HepG2 (cell line): ENCODE results near the gene TPRN. TPM values are rescaled to one million over a fixed set of nuclear protein-coding genes. Genes with fewer than 3 reads are reported as not detected.
A peak's percentile ranks its signal among the peaks of the same experiment; 100 is the strongest.

Source experiments
- FOXP1 ChIP-seq, 2 experiments: fragments of 450-650 bp in 1 of 2; IDR thresholded peaks; 2 replicates each; pipeline ENCODE4 v1.6.1; 2017 to 2018; ENCODE audit warnings: antibody characterized with exemption in 1 of 2
- JUND ChIP-seq: sonication (generic); formaldehyde crosslinking; IDR thresholded peaks from 2 replicates; pipeline ENCODE4 v1.8.0; 2022; ENCODE audit warnings: mild to moderate bottlenecking, missing genetic modification reagents
- NCOA5 ChIP-seq: sonication (generic); formaldehyde crosslinking; IDR thresholded peaks from 2 replicates; pipeline ENCODE4 v1.4.0; 2020; ENCODE audit warnings: missing genetic modification reagents
- SMAD1 ChIP-seq: sonication (generic); formaldehyde crosslinking; IDR thresholded peaks from 2 replicates; pipeline ENCODE4 v1.4.0; 2020; ENCODE audit warnings: missing genetic modification reagents, low read depth, mild to moderate bottlenecking, borderline replicate concordance
- SP4 ChIP-seq: sonication (generic); formaldehyde crosslinking; IDR thresholded peaks from 2 replicates; pipeline ENCODE4 v1.8.1; 2023; ENCODE audit warnings: mild to moderate bottlenecking, missing genetic modification reagents
- ZNF34 ChIP-seq: sonication (generic); formaldehyde crosslinking; IDR thresholded peaks from 2 replicates; pipeline ENCODE4 v1.4.0; 2020; ENCODE audit warnings: mild to moderate bottlenecking, missing genetic modification reagents, borderline replicate concordance
- ZNF460 ChIP-seq: sonication (generic); formaldehyde crosslinking; IDR thresholded peaks from 2 replicates; pipeline ENCODE4 v1.5.1; 2020; ENCODE audit warnings: missing genetic modification reagents, mild to moderate bottlenecking, borderline replicate concordance
- ZNF567 ChIP-seq: sonication (generic); formaldehyde crosslinking; IDR thresholded peaks from 2 replicates; pipeline ENCODE4 v1.8.1; 2023; ENCODE audit warnings: mild to moderate bottlenecking, missing genetic modification reagents, borderline replicate concordance
- ZNF616 ChIP-seq: sonication (generic); formaldehyde crosslinking; IDR thresholded peaks from 2 replicates; pipeline ENCODE4 v1.5.0; 2020; ENCODE audit warnings: low read depth, mild to moderate bottlenecking, missing genetic modification reagents
- polyA plus RNA-seq, 8 experiments: library from polyadenylated mRNA; depleted of rRNA in 3 of 8; stranded (reverse) in 7 of 8; unstranded in 1 of 8; fragments of >200 nt; fragmentation: Illumina TruSeq in 4 of 8; extraction: Trizol in 4 of 8; gene quantifications; 2 replicates each; pipeline versions ENCODE4 v1.2.1 to v1.2.3, GENCODE V29; 2011 to 2016; ENCODE audit warnings: low read depth in 4 of 8, missing spikeins in 1 of 8, mixed read lengths in 1 of 8; ENCODE audit not compliant: insufficient read depth in 1 of 8
- total RNA-seq, 5 experiments: library from RNA; depleted of rRNA; stranded (reverse); fragments of >200 nt; fragmentation: Illumina TruSeq; extraction: Trizol; gene quantifications; 2 replicates each; pipeline ENCODE4 v1.2.3, GENCODE V29; 2016; ENCODE audit warnings: low read depth in 1 of 5
- TF ChIP-seq, protein P1 (sequence below): sonication (generic); formaldehyde crosslinking; IDR thresholded peaks from 2 replicates; pipeline ENCODE4 v1.4.0; 2020; ENCODE audit warnings: mild to moderate bottlenecking, missing genetic modification reagents
- TF ChIP-seq, protein P2 (sequence below): sonication (generic); formaldehyde crosslinking; IDR thresholded peaks from 2 replicates; pipeline ENCODE4 v1.5.1; 2020; ENCODE audit warnings: missing genetic modification reagents, mild to moderate bottlenecking, borderline replicate concordance
- TF ChIP-seq, protein P3 (sequence below): sonication (generic); formaldehyde crosslinking; IDR thresholded peaks from 2 replicates; pipeline ENCODE4 v1.9.0; 2021; ENCODE audit warnings: missing genetic modification reagents, borderline replicate concordance
- TF ChIP-seq, protein P4 (sequence below): sonication (generic); formaldehyde crosslinking; IDR thresholded peaks from 2 replicates; pipeline ENCODE4 v1.5.0; 2020; ENCODE audit warnings: missing genetic modification reagents, mild to moderate bottlenecking, borderline replicate concordance

The TPRN gene
- total and polyA plus RNA-seq, 2 of the 13 experiments (the other 11 are each of a cell fraction or from before 2014, with no cell fraction given): 10.1 to 19.2 TPM

DNA sequence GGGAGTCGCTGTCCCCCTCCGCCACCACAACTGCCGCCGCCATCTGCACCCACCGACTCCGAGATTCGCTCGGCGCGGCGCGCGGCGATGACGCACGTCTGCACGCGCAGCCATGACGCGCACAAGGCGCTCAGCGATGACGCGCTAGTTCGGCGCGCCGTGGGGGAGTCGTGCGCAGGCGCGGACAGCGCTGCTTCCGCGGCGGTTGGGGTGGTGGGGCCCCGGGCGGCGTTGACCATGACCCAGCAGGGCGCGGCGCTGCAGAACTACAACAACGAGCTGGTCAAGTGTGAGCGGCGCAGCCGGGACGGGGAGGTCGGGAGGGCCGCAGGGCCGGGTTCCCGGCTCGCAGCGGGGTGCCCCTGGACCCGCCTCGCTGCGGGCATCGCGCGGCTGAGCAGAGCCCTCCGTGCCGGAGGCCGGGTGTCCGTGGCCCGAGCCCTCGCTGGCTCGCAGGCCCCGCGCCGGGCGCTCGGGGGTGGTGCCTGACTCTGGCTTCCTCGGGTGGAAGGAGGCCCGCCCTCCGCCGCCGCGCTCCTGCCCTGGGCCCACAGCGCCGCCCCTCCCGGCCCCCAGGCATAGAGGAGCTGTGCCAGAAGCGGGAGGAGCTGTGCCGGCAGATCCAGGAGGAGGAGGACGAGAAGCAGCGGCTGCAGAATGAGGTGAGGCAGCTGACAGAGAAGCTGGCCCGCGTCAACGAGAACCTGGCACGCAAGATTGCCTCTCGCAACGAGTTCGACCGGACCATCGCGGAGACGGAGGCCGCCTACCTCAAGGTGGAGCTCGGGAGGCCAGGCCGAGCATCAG lies 11.8 kb downstream of the TPRN start, which contains the start of the genes ANAPC2 and SSNA1 (continued):
- TF ChIP-seq, protein P1, sequence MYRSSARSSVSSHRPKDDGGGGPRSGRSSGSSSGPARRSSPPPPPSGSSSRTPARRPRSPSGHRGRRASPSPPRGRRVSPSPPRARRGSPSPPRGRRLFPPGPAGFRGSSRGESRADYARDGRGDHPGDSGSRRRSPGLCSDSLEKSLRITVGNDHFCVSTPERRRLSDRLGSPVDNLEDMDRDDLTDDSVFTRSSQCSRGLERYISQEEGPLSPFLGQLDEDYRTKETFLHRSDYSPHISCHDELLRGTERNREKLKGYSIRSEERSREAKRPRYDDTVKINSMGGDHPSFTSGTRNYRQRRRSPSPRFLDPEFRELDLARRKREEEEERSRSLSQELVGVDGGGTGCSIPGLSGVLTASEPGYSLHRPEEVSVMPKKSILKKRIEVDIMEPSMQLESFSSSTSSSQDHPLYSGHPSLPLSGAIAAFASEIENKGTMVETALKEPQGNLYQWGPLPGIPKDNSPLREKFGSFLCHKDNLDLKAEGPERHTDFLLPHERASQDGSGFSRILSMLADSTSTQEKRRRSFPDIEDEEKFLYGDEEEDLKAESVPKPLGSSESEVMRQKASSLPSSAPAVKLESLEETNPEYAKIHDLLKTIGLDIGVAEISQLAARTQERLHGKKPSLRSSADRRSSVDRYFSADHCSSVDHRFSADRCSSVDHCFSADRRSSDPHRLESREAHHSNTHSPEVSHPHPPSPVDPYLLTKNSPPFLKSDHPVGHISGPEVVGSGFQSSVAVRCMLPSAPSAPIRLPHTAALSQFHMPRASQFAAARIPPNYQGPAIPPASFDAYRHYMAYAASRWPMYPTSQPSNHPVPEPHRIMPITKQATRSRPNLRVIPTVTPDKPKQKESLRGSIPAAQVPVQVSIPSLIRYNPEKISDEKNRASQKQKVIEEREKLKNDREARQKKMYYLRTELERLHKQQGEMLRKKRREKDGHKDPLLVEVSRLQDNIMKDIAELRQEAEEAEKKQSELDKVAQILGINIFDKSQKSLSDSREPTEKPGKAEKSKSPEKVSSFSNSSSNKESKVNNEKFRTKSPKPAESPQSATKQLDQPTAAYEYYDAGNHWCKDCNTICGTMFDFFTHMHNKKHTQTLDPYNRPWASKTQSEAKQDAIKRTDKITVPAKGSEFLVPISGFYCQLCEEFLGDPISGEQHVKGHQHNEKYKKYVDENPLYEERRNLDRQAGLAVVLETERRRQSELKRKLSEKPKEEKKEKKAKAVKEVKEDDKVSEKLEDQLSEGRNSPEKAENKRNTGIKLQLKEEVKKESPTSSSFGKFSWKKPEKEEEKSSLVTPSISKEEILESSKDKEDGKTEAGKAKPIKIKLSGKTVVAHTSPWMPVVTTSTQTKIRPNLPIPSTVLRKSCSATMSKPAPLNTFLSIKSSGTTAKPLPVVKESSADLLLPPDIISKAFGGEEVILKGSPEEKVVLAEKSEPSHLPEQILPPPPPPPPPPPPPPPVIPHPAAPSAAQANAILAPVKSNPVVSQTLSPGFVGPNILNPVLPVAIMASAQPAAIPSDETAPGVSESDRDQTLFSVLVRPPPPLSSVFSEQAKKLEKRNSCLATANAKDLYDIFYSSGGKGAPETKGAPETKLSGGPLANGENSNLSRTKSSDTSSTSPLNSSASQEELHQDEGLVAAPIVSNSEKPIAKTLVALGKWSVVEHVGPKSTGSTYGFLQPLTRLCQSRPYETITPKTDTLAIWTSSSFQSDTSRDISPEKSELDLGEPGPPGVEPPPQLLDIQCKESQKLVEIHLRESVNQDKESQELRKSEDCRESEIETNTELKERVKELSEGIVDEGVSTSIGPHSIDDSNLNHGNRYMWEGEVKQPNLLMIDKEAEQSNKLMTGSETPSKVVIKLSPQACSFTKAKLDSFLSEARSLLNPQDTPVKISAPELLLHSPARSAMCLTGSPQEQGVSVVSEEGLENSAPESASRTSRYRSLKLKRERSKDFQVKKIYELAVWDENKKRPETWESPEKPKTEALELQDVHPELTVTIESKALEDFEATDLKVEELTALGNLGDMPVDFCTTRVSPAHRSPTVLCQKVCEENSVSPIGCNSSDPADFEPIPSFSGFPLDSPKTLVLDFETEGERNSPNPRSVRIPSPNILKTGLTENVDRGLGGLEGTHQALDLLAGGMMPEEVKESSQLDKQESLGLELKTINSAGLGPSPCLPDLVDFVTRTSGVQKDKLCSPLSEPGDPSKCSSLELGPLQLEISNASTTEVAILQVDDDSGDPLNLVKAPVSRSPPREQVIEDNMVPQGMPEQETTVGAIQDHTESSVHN (CRISPR knock-in tag): no peak
- TF ChIP-seq, protein P2, sequence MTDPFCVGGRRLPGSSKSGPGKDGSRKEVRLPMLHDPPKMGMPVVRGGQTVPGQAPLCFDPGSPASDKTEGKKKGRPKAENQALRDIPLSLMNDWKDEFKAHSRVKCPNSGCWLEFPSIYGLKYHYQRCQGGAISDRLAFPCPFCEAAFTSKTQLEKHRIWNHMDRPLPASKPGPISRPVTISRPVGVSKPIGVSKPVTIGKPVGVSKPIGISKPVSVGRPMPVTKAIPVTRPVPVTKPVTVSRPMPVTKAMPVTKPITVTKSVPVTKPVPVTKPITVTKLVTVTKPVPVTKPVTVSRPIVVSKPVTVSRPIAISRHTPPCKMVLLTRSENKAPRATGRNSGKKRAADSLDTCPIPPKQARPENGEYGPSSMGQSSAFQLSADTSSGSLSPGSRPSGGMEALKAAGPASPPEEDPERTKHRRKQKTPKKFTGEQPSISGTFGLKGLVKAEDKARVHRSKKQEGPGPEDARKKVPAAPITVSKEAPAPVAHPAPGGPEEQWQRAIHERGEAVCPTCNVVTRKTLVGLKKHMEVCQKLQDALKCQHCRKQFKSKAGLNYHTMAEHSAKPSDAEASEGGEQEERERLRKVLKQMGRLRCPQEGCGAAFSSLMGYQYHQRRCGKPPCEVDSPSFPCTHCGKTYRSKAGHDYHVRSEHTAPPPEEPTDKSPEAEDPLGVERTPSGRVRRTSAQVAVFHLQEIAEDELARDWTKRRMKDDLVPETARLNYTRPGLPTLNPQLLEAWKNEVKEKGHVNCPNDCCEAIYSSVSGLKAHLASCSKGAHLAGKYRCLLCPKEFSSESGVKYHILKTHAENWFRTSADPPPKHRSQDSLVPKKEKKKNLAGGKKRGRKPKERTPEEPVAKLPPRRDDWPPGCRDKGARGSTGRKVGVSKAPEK (CRISPR knock-in tag): no peak
- TF ChIP-seq JUND (CRISPR knock-in tag) (peak; percentile 87; the same call in 1 of the 2 replicates), SP4 (CRISPR knock-in tag) (peak; percentile 90), ZNF567 (CRISPR knock-in tag) (0 out of 2 replicates have a peak, but pooled peaks have one; percentile 83), SMAD1 (CRISPR knock-in tag) (0 out of 2 replicates have a peak, but pooled peaks have one; percentile 94), ZNF460 (CRISPR knock-in tag) (no peak; the same call in 1 of the 2 replicates), FOXP1 (IDR thresholded peaks at IDR 0.05) (no peak), FOXP1 (CRISPR knock-in tag; IDR thresholded peaks at IDR 0.05) (peak; percentile 30; the same call in 1 of the 2 replicates), NCOA5 (CRISPR knock-in tag) (no peak), ZNF616 (no peak), ZNF34 (no peak)
- TF ChIP-seq, protein P3, sequence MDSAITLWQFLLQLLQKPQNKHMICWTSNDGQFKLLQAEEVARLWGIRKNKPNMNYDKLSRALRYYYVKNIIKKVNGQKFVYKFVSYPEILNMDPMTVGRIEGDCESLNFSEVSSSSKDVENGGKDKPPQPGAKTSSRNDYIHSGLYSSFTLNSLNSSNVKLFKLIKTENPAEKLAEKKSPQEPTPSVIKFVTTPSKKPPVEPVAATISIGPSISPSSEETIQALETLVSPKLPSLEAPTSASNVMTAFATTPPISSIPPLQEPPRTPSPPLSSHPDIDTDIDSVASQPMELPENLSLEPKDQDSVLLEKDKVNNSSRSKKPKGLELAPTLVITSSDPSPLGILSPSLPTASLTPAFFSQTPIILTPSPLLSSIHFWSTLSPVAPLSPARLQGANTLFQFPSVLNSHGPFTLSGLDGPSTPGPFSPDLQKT (CRISPR knock-in tag): no peak
- TF ChIP-seq, protein P4, sequence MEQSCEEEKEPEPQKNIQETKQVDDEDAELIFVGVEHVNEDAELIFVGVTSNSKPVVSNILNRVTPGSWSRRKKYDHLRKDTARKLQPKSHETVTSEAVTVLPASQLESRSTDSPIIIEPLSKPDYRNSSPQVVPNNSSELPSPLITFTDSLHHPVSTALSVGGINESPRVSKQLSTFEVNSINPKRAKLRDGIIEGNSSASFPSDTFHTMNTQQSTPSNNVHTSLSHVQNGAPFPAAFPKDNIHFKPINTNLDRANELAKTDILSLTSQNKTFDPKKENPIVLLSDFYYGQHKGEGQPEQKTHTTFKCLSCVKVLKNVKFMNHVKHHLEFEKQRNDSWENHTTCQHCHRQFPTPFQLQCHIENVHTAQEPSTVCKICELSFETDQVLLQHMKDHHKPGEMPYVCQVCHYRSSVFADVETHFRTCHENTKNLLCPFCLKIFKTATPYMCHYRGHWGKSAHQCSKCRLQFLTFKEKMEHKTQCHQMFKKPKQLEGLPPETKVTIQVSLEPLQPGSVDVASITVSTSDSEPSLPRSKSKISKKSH (CRISPR knock-in tag): 0 out of 2 replicates have a peak, but pooled peaks have one; percentile 39
